Mesodermal cell (in vitro differentiated cells): ENCODE measurements around the gene SLMAP.

Experiments used
- H3K27ac ChIP-seq: 2 replicates; pipeline ENCODE4 v1.7.0; 2013; ENCODE audit warnings: mild to moderate bottlenecking, low read depth, low read length, moderate library complexity; ENCODE audit not compliant: severe bottlenecking
- H3K36me3 ChIP-seq: 2 replicates; pipeline ENCODE4 v1.7.1; 2013; ENCODE audit warnings: mild to moderate bottlenecking, low read length, moderate library complexity; ENCODE audit not compliant: control insufficient read depth, insufficient read depth
- H3K4me1 ChIP-seq: one replicate; pipeline ENCODE4 v1.7.1; 2013; ENCODE audit warnings: mild to moderate bottlenecking, low read length; ENCODE audit not compliant: insufficient read depth, control insufficient read depth, poor library complexity, severe bottlenecking
- H3K4me3 ChIP-seq: 2 replicates; pipeline ENCODE4 v1.7.0; 2013; ENCODE audit warnings: low read length, control low read depth, mild to moderate bottlenecking; ENCODE audit not compliant: insufficient read depth, poor library complexity, severe bottlenecking; ENCODE audit errors: extremely low read depth
- H3K9me3 ChIP-seq: 2 replicates; pipeline ENCODE4 v1.7.1; 2013; ENCODE audit warnings: mild to moderate bottlenecking, low read length, moderate library complexity; ENCODE audit not compliant: control insufficient read depth
- WGBS, 2 experiments: methylation state at CpG; one replicate each; pipeline ENCODE4 v1.1.5; 2013; ENCODE audit warnings: missing lambda C conversion rate in 2 of 2; ENCODE audit not compliant: insufficient coverage in 2 of 2; 5-methylcytosine and 5-hydroxymethylcytosine counted together

Gene SLMAP

GRCh38 chr3:57772251-57772650 is 16.1 kb downstream of the SLMAP start:
- Histone ChIP-seq H3K9me3 (no peaks in the 10 kb centered on the region), H3K27ac (no peak overlapping the region), H3K36me3 (peaks cover 4% of the 10 kb centered on the region), H3K4me3 (no peak overlapping the region), H3K4me1 (no peaks in the 10 kb centered on the region)
- WGBS, 2 experiments: 92 to 100% methylated on average over 1 to 3 of the region's 4 CpGs

GRCh38 chr3:57777774-57778173 is 21.7 kb downstream of the SLMAP start:
- WGBS, 2 experiments: 100% methylated on average over 1 to 2 of the region's 3 CpGs

GRCh38 chr3:57778494-57778893 is 22.4 kb downstream of the SLMAP start:
- H3K4me1 ChIP-seq: no peaks in the 10 kb centered on the region
- H3K9me3 ChIP-seq: no peaks in the 10 kb centered on the region
- no peak overlapping the region for H3K4me3 ChIP-seq
- no peak overlapping the region for H3K27ac ChIP-seq
- H3K36me3 ChIP-seq: no peaks in the 10 kb centered on the region
- WGBS, 2 experiments: 100% methylated on average over 1 of the region's 1 CpG; no CpG with 5 or more reads in 1 of the 2 experiments

More at GRCh38 chr3:57777774-57778173, 21.7 kb downstream of the SLMAP start:
- H3K36me3 ChIP-seq: peaks cover 4% of the 10 kb centered on the region
- no peak overlapping the region for H3K4me3 ChIP-seq
- no peak overlapping the region for H3K27ac ChIP-seq
- no peaks in the 10 kb centered on the region for H3K4me1 ChIP-seq
- no peaks in the 10 kb centered on the region for H3K9me3 ChIP-seq

GRCh38 chr3:57779666-57780065 is 23.6 kb downstream of the SLMAP start:
- Histone ChIP-seq H3K36me3 (no peaks in the 10 kb centered on the region), H3K27ac (no peak overlapping the region), H3K4me3 (no peak overlapping the region), H3K9me3 (no peaks in the 10 kb centered on the region), H3K4me1 (no peaks in the 10 kb centered on the region)
- no CpG with 5 or more reads among the region's 1 CpG for WGBS, 2 experiments

DNA sequence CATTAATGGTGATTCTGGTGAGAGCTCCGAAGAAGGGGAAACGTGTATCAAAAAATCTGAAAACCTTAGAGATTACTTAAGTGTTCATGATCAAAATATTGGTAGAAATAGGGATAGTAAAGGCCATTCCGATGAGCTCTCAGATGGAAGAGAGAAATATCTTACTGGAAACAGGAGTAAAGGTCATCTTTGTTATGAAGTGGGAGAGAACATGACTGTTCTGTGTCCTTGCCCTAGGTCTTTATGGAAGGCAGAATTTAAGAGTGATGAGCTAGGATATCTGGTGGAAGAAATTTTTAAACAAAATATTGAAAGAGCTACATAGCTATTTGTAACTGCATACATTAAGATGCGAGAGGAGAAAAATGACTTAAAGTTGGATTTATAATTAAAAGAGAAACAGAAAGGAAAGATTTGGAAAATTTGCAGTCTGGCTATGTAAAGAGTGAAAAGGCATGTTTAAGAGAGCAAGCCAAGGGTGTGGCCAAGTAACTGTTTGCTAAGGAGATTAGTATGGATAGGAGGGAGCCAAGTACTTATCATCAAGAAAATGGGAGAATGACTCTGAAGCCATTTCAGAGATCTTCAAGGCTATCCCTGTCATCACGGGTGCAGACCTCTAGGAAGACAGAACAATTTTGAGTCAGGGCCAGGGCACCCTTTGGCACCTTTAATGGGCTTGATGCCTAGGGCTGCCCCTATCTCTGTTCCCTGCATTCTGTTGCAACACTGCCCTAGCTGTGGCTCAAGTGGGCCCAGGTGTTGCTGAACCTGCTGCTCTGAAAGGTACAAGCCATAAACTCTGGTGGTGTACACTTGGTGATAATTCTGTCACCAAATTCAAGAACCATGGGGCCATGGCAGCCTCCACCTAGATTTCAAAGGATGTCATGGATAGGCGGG is 27.3 kb downstream of the SLMAP start:
- 93 to 97% methylated on average over 5 to 6 of the region's 6 CpGs for WGBS, 2 experiments

GRCh38 chr3:57784089-57784735 is 28.1 kb downstream of the SLMAP start:
- no CpG with 5 or more reads among the region's 1 CpG for WGBS, 2 experiments
- Histone ChIP-seq H3K36me3 (no peaks in the 10 kb centered on the region), H3K27ac (no peak overlapping the region), H3K4me1 (no peaks in the 10 kb centered on the region), H3K9me3 (no peaks in the 10 kb centered on the region), H3K4me3 (no peak overlapping the region)

More for the DNA sequence above, 27.3 kb downstream of the SLMAP start:
- no peak overlapping the region for H3K4me3 ChIP-seq
- H3K27ac ChIP-seq: no peak overlapping the region
- H3K36me3 ChIP-seq: no peaks in the 10 kb centered on the region
- H3K9me3 ChIP-seq: no peaks in the 10 kb centered on the region
- H3K4me1 ChIP-seq: no peaks in the 10 kb centered on the region

DNA sequence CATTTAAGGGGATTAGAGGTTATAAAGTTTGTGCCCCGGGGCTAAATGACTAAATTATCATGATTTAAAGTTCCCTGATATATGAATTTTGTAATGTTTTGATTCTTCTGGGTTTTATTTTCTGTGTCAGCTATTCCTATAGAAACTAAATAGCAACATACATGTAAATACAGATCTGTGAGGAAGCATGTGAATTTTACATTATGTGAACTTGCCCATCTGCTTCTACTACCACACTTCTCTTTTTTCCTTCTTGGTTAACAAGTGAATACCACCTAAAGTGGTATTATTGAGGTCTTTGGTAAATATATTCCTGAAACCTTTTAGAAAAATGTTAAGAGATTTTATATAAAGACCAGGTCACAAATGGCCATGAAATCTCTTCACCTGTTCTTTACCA is 29.3 kb downstream of the SLMAP start:
- Histone ChIP-seq H3K4me3 (no peak overlapping the region), H3K36me3 (no peaks in the 10 kb centered on the region), H3K27ac (no peak overlapping the region), H3K4me1 (no peaks in the 10 kb centered on the region), H3K9me3 (no peaks in the 10 kb centered on the region)
- no CpG with 5 or more reads among the region's 1 CpG for WGBS, 2 experiments

GRCh38 chr3:57787867-57788623 is 31.9 kb downstream of the SLMAP start:
- Histone ChIP-seq H3K4me1 (no peaks in the 10 kb centered on the region), H3K4me3 (no peak overlapping the region), H3K36me3 (no peaks in the 10 kb centered on the region), H3K9me3 (no peaks in the 10 kb centered on the region), H3K27ac (no peak overlapping the region)
- WGBS, 2 experiments: 96 to 100% methylated on average over 2 of the region's 2 CpGs

DNA sequence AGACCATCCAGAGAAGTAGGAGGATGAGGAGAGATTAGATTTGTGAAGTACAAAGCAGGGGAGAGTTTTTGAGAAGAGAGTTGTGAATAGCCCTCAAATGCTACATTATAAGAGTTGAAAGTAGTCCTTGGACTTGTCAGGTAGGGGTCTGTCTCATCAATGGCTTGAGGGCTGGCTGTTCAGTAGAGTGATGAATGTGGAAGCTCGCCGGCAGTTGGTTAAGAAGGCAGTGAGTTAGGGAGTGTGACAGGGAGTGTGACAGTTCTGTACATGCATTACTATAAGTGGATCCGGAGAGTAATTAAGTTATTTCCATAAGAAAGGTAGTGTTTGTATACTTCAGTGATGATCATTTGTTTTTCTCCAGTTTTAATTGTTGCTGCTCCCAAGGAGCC is 32.5 kb downstream of the SLMAP start:
- H3K27ac ChIP-seq: no peak overlapping the region
- H3K9me3 ChIP-seq: no peaks in the 10 kb centered on the region
- H3K36me3 ChIP-seq: no peaks in the 10 kb centered on the region
- H3K4me1 ChIP-seq: no peaks in the 10 kb centered on the region
- WGBS, 2 experiments: 86 to 90% methylated on average over 3 of the region's 3 CpGs
- H3K4me3 ChIP-seq: no peak overlapping the region

DNA sequence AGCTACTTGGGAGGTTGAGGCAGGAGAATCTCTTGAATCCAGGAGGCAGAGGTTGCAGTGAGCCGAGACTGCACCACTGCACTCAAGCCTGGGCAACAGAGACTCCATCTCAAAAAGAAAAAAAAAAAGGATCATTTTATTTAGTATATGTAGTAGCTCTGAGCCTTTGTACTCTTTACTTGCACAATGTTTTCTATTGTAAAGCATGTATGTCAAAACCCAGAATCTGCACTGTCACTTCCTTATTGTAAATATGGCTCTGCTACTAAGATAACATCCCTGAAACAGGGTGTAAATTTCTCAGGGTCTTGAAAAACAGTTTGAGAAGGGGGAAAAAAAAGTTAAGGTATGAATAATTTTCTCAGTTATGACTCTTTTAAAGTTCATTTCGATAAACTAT is 35.1 kb downstream of the SLMAP start:
- WGBS, 2 experiments: no CpG with 5 or more reads among the region's 2 CpGs
- Histone ChIP-seq H3K4me3 (no peak overlapping the region), H3K27ac (no peak overlapping the region), H3K4me1 (peaks cover 2% of the 10 kb centered on the region), H3K9me3 (no peaks in the 10 kb centered on the region), H3K36me3 (no peaks in the 10 kb centered on the region)
